Measurements from ENCODE around the gene UTP4.
"Not testable (repeated sequence)": the region's sequence is repeated elsewhere in the genome, so short reads cannot be mapped to it uniquely, and the experiment has no call there.

Gene UTP4

DNA sequence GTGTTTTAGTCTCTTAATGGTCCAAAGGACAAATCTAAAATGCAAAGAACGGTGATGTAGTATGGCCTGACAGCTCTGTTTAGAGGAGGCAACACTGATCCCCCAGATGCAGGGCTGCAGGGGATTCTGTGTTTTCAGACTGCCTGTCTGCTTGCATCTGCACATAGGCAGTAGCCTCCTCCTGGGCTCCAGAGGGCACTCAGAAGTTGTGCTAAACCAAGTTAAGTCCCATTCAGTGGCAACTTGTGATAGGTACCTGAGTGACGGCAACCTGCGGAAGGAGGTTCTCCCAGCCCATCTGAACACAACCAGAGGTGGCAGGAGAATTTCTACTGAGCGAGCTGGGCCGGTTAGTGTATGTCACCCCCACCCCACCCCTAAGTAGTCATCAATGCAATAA is 17.1 kb upstream of the UTP4 start:
- Mint-ChIP-seq H3K4me3 (no peak overlapping the region), H3K27me3 (ENCODE audit: low read depth) (no peaks in the 10 kb centered on the region), H3K27ac (no peak overlapping the region), H3K4me1 (ENCODE audit: low read depth) (no peaks in the 10 kb centered on the region), H3K9me3 (no peaks in the 10 kb centered on the region), H3K36me3 (ENCODE audit: low read depth) (peaks cover 17% of the 10 kb centered on the region)
- DNase-seq (ENCODE audit: low spot score): no peak

DNA sequence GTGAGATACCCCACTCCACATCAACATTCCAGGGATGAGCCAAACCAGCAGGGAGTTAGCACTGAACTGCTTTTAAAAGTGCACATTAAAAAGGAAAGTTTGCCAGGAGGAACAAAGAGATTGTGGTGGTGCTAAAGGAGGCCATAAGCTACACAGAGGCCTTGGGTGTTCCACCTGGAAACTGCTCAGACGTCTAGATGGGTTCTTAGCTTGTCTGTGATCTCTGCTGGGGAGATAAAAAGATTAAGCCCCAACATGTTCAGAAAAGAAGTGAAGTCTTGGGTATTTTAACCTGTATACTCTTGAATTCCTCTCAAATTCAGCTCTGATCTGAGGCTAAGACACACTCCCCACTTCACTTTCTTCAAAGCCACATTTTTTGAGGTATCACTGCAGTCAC is 16.6 kb upstream of the UTP4 start:
- Mint-ChIP-seq H3K36me3 (ENCODE audit: low read depth) (peaks cover 22% of the 10 kb centered on the region), H3K4me1 (ENCODE audit: low read depth) (no peaks in the 10 kb centered on the region), H3K27me3 (ENCODE audit: low read depth) (no peaks in the 10 kb centered on the region), H3K9me3 (no peaks in the 10 kb centered on the region), H3K4me3 (no peak overlapping the region), H3K27ac (no peak overlapping the region)
- no peak for DNase-seq (ENCODE audit: low spot score)

DNA sequence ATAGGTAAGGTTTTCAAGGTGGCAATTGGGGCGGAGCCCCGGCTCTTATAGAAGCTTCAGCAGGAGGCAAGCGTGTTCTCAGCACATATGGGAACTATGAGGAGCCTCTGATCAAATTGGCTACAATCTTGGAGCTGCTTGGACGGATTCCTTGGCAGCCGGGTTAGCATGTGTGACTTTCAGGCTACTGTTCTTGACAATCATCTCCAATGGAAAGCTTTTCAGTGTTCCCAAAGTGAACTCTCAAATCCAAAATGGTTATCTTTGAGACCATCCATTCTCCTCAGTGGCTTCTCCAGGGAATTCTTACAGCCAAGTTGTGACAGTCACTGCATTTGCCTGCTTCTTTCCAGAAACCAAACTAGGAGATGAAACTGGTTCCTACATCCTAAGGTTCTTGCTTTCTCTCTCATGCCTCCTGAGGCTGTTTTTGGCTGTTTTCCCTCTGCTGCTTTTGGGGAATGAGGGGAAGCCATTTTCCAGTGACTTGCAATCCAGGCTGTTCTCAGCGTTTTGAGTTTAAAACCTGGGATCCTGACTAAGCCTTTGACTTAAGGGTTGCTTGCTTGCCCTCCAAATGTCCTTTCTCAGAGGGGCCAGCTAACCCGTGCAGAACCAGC is 16.1 kb upstream of the UTP4 start:
- no peaks in the 10 kb centered on the region for H3K9me3 Mint-ChIP-seq
- no peak overlapping the region for H3K27ac Mint-ChIP-seq
- H3K27me3 Mint-ChIP-seq (ENCODE audit: low read depth): no peaks in the 10 kb centered on the region
- H3K4me1 Mint-ChIP-seq (ENCODE audit: low read depth): no peaks in the 10 kb centered on the region
- no peak for DNase-seq (ENCODE audit: low spot score)
- no peak overlapping the region for H3K4me3 Mint-ChIP-seq
- peaks cover 26% of the 10 kb centered on the region for H3K36me3 Mint-ChIP-seq (ENCODE audit: low read depth)

DNA sequence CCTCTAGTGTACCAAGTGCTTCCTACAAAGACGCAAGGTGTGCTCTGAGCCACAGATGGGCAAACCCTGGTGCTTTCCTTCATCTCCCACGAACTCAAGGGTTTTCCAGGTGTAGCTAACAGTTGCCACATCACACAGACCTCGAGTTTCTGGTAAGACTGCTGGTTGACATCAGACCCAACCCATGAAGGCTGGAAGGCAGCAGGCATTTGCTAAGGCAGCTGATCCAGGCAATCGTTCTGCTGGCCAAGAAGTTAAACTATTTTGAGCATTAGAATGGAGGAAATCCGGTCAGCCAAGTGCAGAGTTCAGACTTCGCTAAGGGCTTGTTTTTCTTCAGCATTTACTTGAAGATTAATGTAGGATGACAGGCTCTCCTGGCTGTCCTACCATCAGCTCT is 15.5 kb upstream of the UTP4 start:
- Mint-ChIP-seq H3K36me3 (ENCODE audit: low read depth) (peaks cover 27% of the 10 kb centered on the region), H3K4me3 (no peak overlapping the region), H3K9me3 (no peaks in the 10 kb centered on the region), H3K27ac (no peak overlapping the region), H3K27me3 (ENCODE audit: low read depth) (no peaks in the 10 kb centered on the region), H3K4me1 (ENCODE audit: low read depth) (no peaks in the 10 kb centered on the region)
- no peak for DNase-seq (ENCODE audit: low spot score)

DNA sequence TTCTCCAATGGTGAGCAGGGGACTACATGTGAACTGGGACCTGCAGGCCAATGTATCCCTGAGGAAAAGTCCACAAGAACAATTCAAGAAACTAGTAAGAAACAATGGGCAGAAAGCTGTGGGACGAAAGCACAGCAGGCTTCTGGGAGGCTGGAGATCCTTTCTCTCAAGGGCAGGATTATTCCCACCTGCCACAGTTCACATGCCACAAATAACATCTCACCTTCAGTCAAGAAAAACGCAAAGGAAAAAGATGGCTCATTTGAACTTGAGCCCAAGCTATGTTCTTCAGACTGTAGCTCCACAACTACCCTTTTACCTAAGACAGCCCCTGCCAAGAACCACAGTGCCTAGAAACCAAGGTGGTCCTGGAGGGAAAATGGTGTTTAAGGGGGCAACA is 14.0 kb upstream of the UTP4 start:
- no peaks in the 10 kb centered on the region for H3K4me1 Mint-ChIP-seq (ENCODE audit: low read depth)
- H3K4me3 Mint-ChIP-seq: no peak overlapping the region
- H3K27ac Mint-ChIP-seq: no peak overlapping the region
- no peaks in the 10 kb centered on the region for H3K9me3 Mint-ChIP-seq
- peaks cover 29% of the 10 kb centered on the region for H3K36me3 Mint-ChIP-seq (ENCODE audit: low read depth)
- H3K27me3 Mint-ChIP-seq (ENCODE audit: low read depth): no peaks in the 10 kb centered on the region
- DNase-seq (ENCODE audit: low spot score): no peak

- peaks cover under 1% of the 10 kb centered on the region for H3K4me1 Mint-ChIP-seq (ENCODE audit: low read depth)
- no peak overlapping the region for H3K4me3 Mint-ChIP-seq
- no peak overlapping the region for H3K27ac Mint-ChIP-seq
- peaks cover 32% of the 10 kb centered on the region for H3K36me3 Mint-ChIP-seq (ENCODE audit: low read depth)
- H3K27me3 Mint-ChIP-seq (ENCODE audit: low read depth): no peaks in the 10 kb centered on the region
- no peak for DNase-seq (ENCODE audit: low spot score)
- H3K9me3 Mint-ChIP-seq: no peaks in the 10 kb centered on the region
Measured at GRCh38 chr16:69118994-69119393, 13.5 kb upstream of the UTP4 start.

GRCh38 chr16:69119536-69119935 is 12.9 kb upstream of the UTP4 start:
- no peaks in the 10 kb centered on the region for H3K9me3 Mint-ChIP-seq
- H3K27ac Mint-ChIP-seq: no peak overlapping the region
- peaks cover 34% of the 10 kb centered on the region for H3K36me3 Mint-ChIP-seq (ENCODE audit: low read depth)
- no peaks in the 10 kb centered on the region for H3K27me3 Mint-ChIP-seq (ENCODE audit: low read depth)
- no peak for DNase-seq (ENCODE audit: low spot score)
- H3K4me1 Mint-ChIP-seq (ENCODE audit: low read depth): peaks cover 2% of the 10 kb centered on the region
- no peak overlapping the region for H3K4me3 Mint-ChIP-seq

GRCh38 chr16:69120096-69120664 is 12.3 kb upstream of the UTP4 start:
- Mint-ChIP-seq H3K9me3 (no peaks in the 10 kb centered on the region), H3K27ac (no peak overlapping the region), H3K4me3 (no peak overlapping the region), H3K27me3 (ENCODE audit: low read depth) (no peaks in the 10 kb centered on the region), H3K4me1 (ENCODE audit: low read depth) (peaks cover 2% of the 10 kb centered on the region), H3K36me3 (ENCODE audit: low read depth) (peaks cover 34% of the 10 kb centered on the region)
- DNase-seq (ENCODE audit: low spot score): no peak

DNA sequence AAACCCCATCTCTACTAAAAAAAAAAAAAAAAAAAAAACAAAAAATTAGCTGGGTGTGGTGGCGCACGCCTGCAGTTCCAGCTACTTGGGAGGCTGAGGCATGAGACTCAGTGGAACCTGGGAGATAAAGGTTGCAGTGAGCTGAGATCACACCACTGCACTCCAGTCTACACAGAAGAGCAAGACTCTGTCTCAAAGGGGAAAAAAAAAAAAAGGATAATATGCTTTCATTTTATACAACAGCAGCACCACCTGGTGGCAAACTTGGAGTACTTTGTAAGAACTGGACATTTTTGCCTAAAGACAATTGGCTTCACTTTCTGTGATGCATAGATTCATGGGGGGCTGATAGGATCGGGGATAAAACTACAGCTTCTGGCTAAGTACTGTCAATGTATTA is 8.5 kb upstream of the UTP4 start:
- peaks cover 31% of the 10 kb centered on the region for H3K36me3 Mint-ChIP-seq (ENCODE audit: low read depth)
- H3K27ac Mint-ChIP-seq: no peak overlapping the region
- H3K9me3 Mint-ChIP-seq: no peaks in the 10 kb centered on the region
- H3K4me3 Mint-ChIP-seq: no peak overlapping the region
- H3K27me3 Mint-ChIP-seq (ENCODE audit: low read depth): no peaks in the 10 kb centered on the region
- H3K4me1 Mint-ChIP-seq (ENCODE audit: low read depth): peaks cover 5% of the 10 kb centered on the region
- peak; percentile 44 for DNase-seq (ENCODE audit: low spot score)

DNA sequence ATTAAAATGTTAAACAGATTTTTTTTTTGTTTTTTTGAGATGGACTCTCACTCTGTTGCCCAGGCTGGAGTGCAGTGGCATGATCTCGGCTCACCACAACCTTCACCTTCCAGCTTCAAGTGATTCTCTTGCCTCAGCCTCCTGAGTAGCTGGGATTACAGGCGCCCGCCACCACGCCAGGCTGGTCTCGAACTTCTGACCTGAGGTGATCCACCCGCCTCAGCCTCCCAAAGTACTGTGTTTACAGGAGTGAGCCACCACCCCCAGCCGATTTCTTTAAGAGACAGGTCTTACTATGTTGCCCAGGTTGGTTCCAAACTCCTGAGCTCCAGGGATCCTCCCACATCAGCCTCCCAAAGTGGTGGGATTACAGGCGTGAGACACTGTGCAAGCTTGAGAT is 8.0 kb upstream of the UTP4 start:
- H3K9me3 Mint-ChIP-seq; DNase-seq (ENCODE audit: low spot score); H3K4me1 Mint-ChIP-seq (ENCODE audit: low read depth); H3K27me3 Mint-ChIP-seq (ENCODE audit: low read depth); H3K4me3 Mint-ChIP-seq; H3K27ac Mint-ChIP-seq: not testable (repeated sequence)
- peaks cover 26% of the 10 kb centered on the region for H3K36me3 Mint-ChIP-seq (ENCODE audit: low read depth)

GRCh38 chr16:69124961-69125360 is 7.5 kb upstream of the UTP4 start:
- not testable (repeated sequence) for H3K4me1 Mint-ChIP-seq (ENCODE audit: low read depth); H3K4me3 Mint-ChIP-seq; DNase-seq (ENCODE audit: low spot score); H3K27ac Mint-ChIP-seq; H3K9me3 Mint-ChIP-seq; H3K27me3 Mint-ChIP-seq (ENCODE audit: low read depth)
- peaks cover 31% of the 10 kb centered on the region for H3K36me3 Mint-ChIP-seq (ENCODE audit: low read depth)

DNA sequence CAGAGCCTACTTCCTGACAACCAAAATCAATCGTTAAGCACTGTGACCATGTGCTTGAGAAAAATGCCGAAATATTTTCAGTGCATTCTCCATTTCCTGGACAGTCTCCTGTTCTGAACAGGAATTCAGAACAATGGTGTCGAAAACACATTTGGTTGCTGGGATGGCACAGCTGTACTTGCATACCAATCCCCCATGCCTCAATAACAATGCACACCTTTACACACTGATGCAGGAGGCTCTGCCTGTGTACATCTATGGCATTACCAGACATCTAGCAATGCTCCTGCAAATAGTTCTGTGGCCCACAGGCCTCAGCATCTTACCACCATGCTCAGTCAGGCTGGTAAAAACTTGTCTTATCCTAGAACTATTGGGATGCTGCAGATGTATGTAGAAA is 6.2 kb upstream of the UTP4 start:
- no peak overlapping the region for H3K27ac Mint-ChIP-seq
- no peaks in the 10 kb centered on the region for H3K27me3 Mint-ChIP-seq (ENCODE audit: low read depth)
- no peak overlapping the region for H3K4me3 Mint-ChIP-seq
- peaks cover 26% of the 10 kb centered on the region for H3K36me3 Mint-ChIP-seq (ENCODE audit: low read depth)
- H3K4me1 Mint-ChIP-seq (ENCODE audit: low read depth): peaks cover 17% of the 10 kb centered on the region
- no peaks in the 10 kb centered on the region for H3K9me3 Mint-ChIP-seq
- DNase-seq (ENCODE audit: low spot score): no peak

- Mint-ChIP-seq H3K27ac (peak overlapping the region; percentile 7), H3K4me1 (ENCODE audit: low read depth) (peaks cover 22% of the 10 kb centered on the region), H3K36me3 (ENCODE audit: low read depth) (peaks cover 25% of the 10 kb centered on the region)
- H3K4me3 Mint-ChIP-seq; DNase-seq (ENCODE audit: low spot score); H3K9me3 Mint-ChIP-seq; H3K27me3 Mint-ChIP-seq (ENCODE audit: low read depth): not testable (repeated sequence)
Measured at GRCh38 chr16:69126801-69127200, 5.6 kb upstream of the UTP4 start.

- H3K4me3 Mint-ChIP-seq: no peak overlapping the region
- no peaks in the 10 kb centered on the region for H3K27me3 Mint-ChIP-seq (ENCODE audit: low read depth)
- H3K36me3 Mint-ChIP-seq (ENCODE audit: low read depth): peaks cover 25% of the 10 kb centered on the region
- no peak overlapping the region for H3K27ac Mint-ChIP-seq
- peaks cover 24% of the 10 kb centered on the region for H3K4me1 Mint-ChIP-seq (ENCODE audit: low read depth)
- DNase-seq (ENCODE audit: low spot score): no peak
- no peaks in the 10 kb centered on the region for H3K9me3 Mint-ChIP-seq
Measured at GRCh38 chr16:69127966-69128510, 4.4 kb upstream of the UTP4 start.

DNA sequence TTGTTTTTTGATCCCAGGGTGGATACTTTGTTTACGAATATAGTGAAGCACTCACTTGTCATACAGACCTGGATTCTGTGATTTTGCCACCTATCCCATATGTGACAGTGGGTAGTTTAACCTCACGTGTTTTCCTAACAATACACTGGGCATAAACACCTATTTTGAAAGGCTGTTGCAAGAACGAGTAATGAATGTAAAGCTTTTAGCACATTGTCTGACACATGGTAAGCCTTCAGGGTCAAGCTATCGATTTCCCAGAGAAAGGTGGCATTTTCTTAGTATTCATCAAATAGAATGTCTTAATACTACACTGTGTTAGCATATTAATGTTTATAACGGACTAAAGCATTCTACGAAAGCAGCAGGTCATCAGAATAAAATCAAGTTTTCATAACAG is 2.0 kb upstream of the UTP4 start:
- DNase-seq (ENCODE audit: low spot score): no peak
- Mint-ChIP-seq H3K9me3 (no peaks in the 10 kb centered on the region), H3K4me3 (peak overlapping the region; percentile 57), H3K36me3 (ENCODE audit: low read depth) (peaks cover 31% of the 10 kb centered on the region), H3K27ac (no peak overlapping the region), H3K4me1 (ENCODE audit: low read depth) (peaks cover 40% of the 10 kb centered on the region), H3K27me3 (ENCODE audit: low read depth) (no peaks in the 10 kb centered on the region)

All from T-helper 2 cell treated with Interferon-gamma antibody and Interleukin-4, amounts not matched to agents 5 μg/mL and 100 μg/mL, for 36 hours (primary cell).